Loucy (cell line): ENCODE data around the gene ITGA8.

Experiments
- CTCF ChIP-seq: fragments of 200-600 bp; sonication (generic); conservative IDR thresholded peaks from 2 replicates; pipeline ENCODE4 v1.5.1; 2014; ENCODE audit warnings: mild to moderate bottlenecking, antibody characterized with exemption, low read length
- EZH2phosphoT487 ChIP-seq: fragments of 200-600 bp; IDR thresholded peaks from 2 replicates; pipeline ENCODE4 v1.6.1; 2018; ENCODE audit warnings: antibody characterized with exemption, mild to moderate bottlenecking, moderate library complexity, borderline replicate concordance

- TF ChIP-seq EZH2phosphoT487 (no peak), CTCF (no peak)
Observed at GRCh38 chr10:15548331-15548730, 171.4 kb downstream of the ITGA8 start.
